IMR-90 (cell line): ENCODE results near the gene CUX1. TPM values are rescaled to one million over a fixed set of nuclear protein-coding genes. Genes with fewer than 3 reads are reported as not detected.

Experiments
- ATAC-seq: fragments of 200-7000 bp; cut with Tn5 transposase; 2 replicates; pipeline ENCODE4 v1.9.1; 2020; ENCODE audit warnings: low read depth, mild to moderate bottlenecking, moderate library complexity
- BruUV-seq: library from RNA; stranded (reverse); fragments of 400-500 nt; replicated peaks from 2 replicates; lab custom pipeline; 2021; lab: Mats Ljungman, UMichigan
- CTCF ChIA-PET: fragments of 300-600 bp; formaldehyde crosslinking; extraction: SDS; loops from one replicate; lab custom pipeline; 2021; ENCODE audit warnings: antibody characterized with exemption; lab: Yijun Ruan, JAX
- POLR2A ChIA-PET: fragments of 300-600 bp; sonication (Branson Sonifier 250); formaldehyde crosslinking; loops from one replicate; lab custom pipeline; 2022; ENCODE audit warnings: antibody characterized with exemption; ENCODE audit not compliant: unreplicated experiment; lab: Charles Lee
- DNase-seq: peaks from one replicate; pipeline ENCODE4 v3.0.0; 2013
- H2AFZ ChIP-seq: replicated peaks from 2 replicates; pipeline ENCODE3; 2013; ENCODE audit warnings: low read length, mild to moderate bottlenecking; ENCODE audit not compliant: poor library complexity
- H2AK5ac ChIP-seq: 2 replicates; pipeline ENCODE4 v1.6.1; 2013; ENCODE audit warnings: low read depth, low read length, inconsistent platforms
- H2AK9ac ChIP-seq: replicated peaks from 2 replicates; pipeline ENCODE3; 2013; ENCODE audit warnings: mild to moderate bottlenecking, low read depth, low read length, moderate library complexity; ENCODE audit not compliant: poor library complexity
- H2BK120ac ChIP-seq: 2 replicates; pipeline ENCODE4 v1.6.1; 2013; ENCODE audit warnings: low read depth, low read length, inconsistent platforms
- H2BK15ac ChIP-seq: 3 replicates; pipeline ENCODE4 v1.6.1; 2013; ENCODE audit warnings: low read depth, low read length, inconsistent platforms
- H2BK20ac ChIP-seq: 2 replicates; pipeline ENCODE4 v1.6.1; 2013; ENCODE audit warnings: low read depth, mild to moderate bottlenecking, inconsistent platforms, low read length, moderate library complexity
- H2BK5ac ChIP-seq: 2 replicates; pipeline ENCODE4 v1.6.1; 2013; ENCODE audit warnings: mild to moderate bottlenecking, low read depth, low read length, inconsistent platforms; ENCODE audit not compliant: poor library complexity, severe bottlenecking
- H3K14ac ChIP-seq: replicated peaks from 2 replicates; pipeline ENCODE4 v1.6.1; 2013; ENCODE audit warnings: low read depth, low read length, inconsistent platforms
- H3K18ac ChIP-seq: 2 replicates; pipeline ENCODE4 v1.6.1; 2013; ENCODE audit warnings: low read depth, low read length, control low read depth
- H3K23ac ChIP-seq: 2 replicates; pipeline ENCODE4 v1.6.1; 2013; ENCODE audit warnings: low read depth, low read length, inconsistent platforms
- H3K27ac ChIP-seq: 2 replicates; pipeline ENCODE4 v1.5.1; 2013; ENCODE audit warnings: mild to moderate bottlenecking, control low read depth, low read length; ENCODE audit not compliant: insufficient read depth
- H3K27me3 ChIP-seq: 2 replicates; pipeline ENCODE4 v1.6.1; 2013; ENCODE audit warnings: low read length; ENCODE audit not compliant: control insufficient read depth, insufficient read depth
- H3K36me3 ChIP-seq: 2 replicates; pipeline ENCODE4 v1.6.1; 2013; ENCODE audit warnings: low read length, mixed read lengths; ENCODE audit not compliant: control insufficient read depth, insufficient read depth
- H3K4ac ChIP-seq: 2 replicates; pipeline ENCODE4 v1.6.1; 2013; ENCODE audit warnings: low read depth, low read length, inconsistent platforms
- H3K4me1 ChIP-seq: 2 replicates; pipeline ENCODE4 v1.6.1; 2013; ENCODE audit warnings: low read length, mixed read lengths; ENCODE audit not compliant: control insufficient read depth, insufficient read depth
- H3K4me2 ChIP-seq: 2 replicates; pipeline ENCODE4 v1.6.1; 2013; ENCODE audit warnings: low read depth, mild to moderate bottlenecking, control low read depth, low read length, moderate library complexity
- H3K4me3 ChIP-seq: 2 replicates; pipeline ENCODE4 v1.5.1; 2013; ENCODE audit warnings: low read depth, mild to moderate bottlenecking, control low read depth, low read length, moderate library complexity; ENCODE audit not compliant: insufficient read depth
- H3K56ac ChIP-seq: 2 replicates; pipeline ENCODE4 v1.6.1; 2013; ENCODE audit warnings: low read length, inconsistent platforms; ENCODE audit not compliant: insufficient read depth; ENCODE audit errors: extremely low read depth
- H3K79me1 ChIP-seq, 2 experiments: 2 replicates each; pipeline ENCODE4 v1.6.1; 2013; ENCODE audit warnings: low read length in 2 of 2, inconsistent platforms in 1 of 2, low read depth in 1 of 2
- H3K9ac ChIP-seq: 2 replicates; pipeline ENCODE4 v1.6.1; 2013; ENCODE audit warnings: low read depth, low read length, control low read depth
- H3K9me1 ChIP-seq: 2 replicates; pipeline ENCODE4 v1.6.1; 2013; ENCODE audit warnings: low read length, inconsistent platforms; ENCODE audit not compliant: insufficient read depth
- H3K9me3 ChIP-seq: 2 replicates; pipeline ENCODE4 v1.6.1; 2013; ENCODE audit warnings: low read length; ENCODE audit not compliant: control insufficient read depth, insufficient read depth
- H4K20me1 ChIP-seq: 2 replicates; pipeline ENCODE4 v1.6.1; 2013; ENCODE audit warnings: low read length, inconsistent platforms; ENCODE audit not compliant: insufficient read depth
- H4K5ac ChIP-seq: 2 replicates; pipeline ENCODE4 v1.6.1; 2013; ENCODE audit warnings: mild to moderate bottlenecking, low read depth, low read length, control low read depth
- H4K8ac ChIP-seq, 2 experiments: 2 replicates each; pipeline ENCODE4 v1.6.1; 2013; ENCODE audit warnings: low read depth in 2 of 2, low read length in 2 of 2, control low read depth in 1 of 2, inconsistent platforms in 1 of 2
- H4K91ac ChIP-seq: 2 replicates; pipeline ENCODE4 v1.6.1; 2013; ENCODE audit warnings: low read depth, low read length, inconsistent platforms; ENCODE audit not compliant: insufficient read depth
- BHLHE40 ChIP-seq: fragments of 150-350 bp; IDR thresholded peaks from 2 replicates; pipeline ENCODE4 v1.6.1; 2016; ENCODE audit warnings: mild to moderate bottlenecking, low read depth, low read length
- CEBPB ChIP-seq: IDR thresholded peaks from 2 replicates; pipeline ENCODE4 v1.6.1; 2012; ENCODE audit warnings: low read depth, low read length, improper control_type of control experiment
- CHD1 ChIP-seq: IDR thresholded peaks from 2 replicates; pipeline ENCODE4 v1.6.1; 2012; ENCODE audit warnings: low read depth, low read length, improper control_type of control experiment
- CTCF ChIP-seq: conservative IDR thresholded peaks from 2 replicates; pipeline ENCODE4 v1.5.1; 2012; ENCODE audit warnings: mild to moderate bottlenecking, low read depth, low read length, improper control_type of control experiment
- FOS ChIP-seq: fragments of 150-350 bp; IDR thresholded peaks from 2 replicates; pipeline ENCODE4 v1.6.1; 2016; ENCODE audit warnings: low read depth, low read length
- MAFK ChIP-seq: IDR thresholded peaks from 2 replicates; pipeline ENCODE4 v1.6.1; 2012; ENCODE audit warnings: low read depth, low read length, improper control_type of control experiment
- MAZ ChIP-seq: IDR thresholded peaks from 2 replicates; pipeline ENCODE4 v1.6.1; 2012; ENCODE audit warnings: low read depth, mild to moderate bottlenecking, low read length, improper control_type of control experiment, moderate library complexity, borderline replicate concordance
- MXI1 ChIP-seq: IDR thresholded peaks from 2 replicates; pipeline ENCODE4 v1.6.1; 2012; ENCODE audit warnings: low read depth, mild to moderate bottlenecking, low read length, moderate library complexity, borderline replicate concordance
- NFE2L2 ChIP-seq: fragments of 150-350 bp; IDR thresholded peaks from 2 replicates; pipeline ENCODE4 v1.6.1; 2016; ENCODE audit warnings: low read depth, mild to moderate bottlenecking, low read length
- POLR2A ChIP-seq: IDR thresholded peaks from 2 replicates; pipeline ENCODE4 v1.6.1; 2012; ENCODE audit warnings: mild to moderate bottlenecking, low read depth, low read length
- RAD21 ChIP-seq: IDR thresholded peaks from 2 replicates; pipeline ENCODE4 v1.6.1; 2012; ENCODE audit warnings: low read length, improper control_type of control experiment
- RCOR1 ChIP-seq: IDR thresholded peaks from 2 replicates; pipeline ENCODE4 v1.6.1; 2012; ENCODE audit warnings: mild to moderate bottlenecking, low read length, improper control_type of control experiment; ENCODE audit not compliant: insufficient replicate concordance
- RFX5 ChIP-seq: IDR thresholded peaks from 2 replicates; pipeline ENCODE4 v1.8.0; 2012; ENCODE audit warnings: low read depth, mild to moderate bottlenecking, low read length, moderate library complexity
- SMC3 ChIP-seq: fragments of 150-350 bp; IDR thresholded peaks from 2 replicates; pipeline ENCODE4 v1.6.1; 2016; ENCODE audit warnings: low read depth, mild to moderate bottlenecking, antibody characterized with exemption, low read length, moderate library complexity
- WGBS, 2 experiments: methylation state at CpG; one replicate each; pipeline versions ENCODE4 v1.1.5 to v1.1.7; 2013; ENCODE audit warnings: missing lambda C conversion rate in 2 of 2; ENCODE audit not compliant: insufficient read length in 1 of 2; ENCODE audit errors: extremely low coverage in 2 of 2; 5-methylcytosine and 5-hydroxymethylcytosine counted together
- dilution Hi-C: fragments of 300-500 bp; cut with HindIII; formaldehyde crosslinking; loops from one replicate; pipeline ENCODE4 v1.14.3; 2018; ENCODE audit warnings: low sequenced_read_pairs; ENCODE audit not compliant: unreplicated experiment
- in situ Hi-C: fragments of 300-500 bp; cut with MboI; formaldehyde crosslinking; loops from 3 replicates; pipeline ENCODE4 v1.14.3; 2019; ENCODE audit warnings: low sequenced_read_pairs, inconsistent platforms, mixed read lengths
- intact Hi-C: fragments of 100-400 bp; cut with micrococcal nuclease; formaldehyde crosslinking; loops from 2 replicates; pipeline ENCODE4 v1.10.0; 2022
- polyA plus RNA-seq, 3 experiments: library from polyadenylated mRNA; depleted of rRNA; stranded (reverse); fragments of >200 nt; gene quantifications; 2 replicates each; pipeline ENCODE4 v1.2.3, GENCODE V29; 2012; ENCODE audit warnings: low replicate concordance in 1 of 3
- total RNA-seq: library from RNA; depleted of rRNA; stranded (reverse); fragments of >200 nt; gene quantifications from 2 replicates; pipeline ENCODE4 v1.2.3, GENCODE V29; 2012
- TF ChIP-seq, protein P1 (sequence below): fragments of 150-350 bp; IDR thresholded peaks from 2 replicates; pipeline ENCODE4 v1.6.1; 2016; ENCODE audit warnings: low read depth, mild to moderate bottlenecking, low read length, moderate library complexity, borderline replicate concordance
- TF ChIP-seq, protein P2 (sequence below): fragments of 150-350 bp; IDR thresholded peaks from 2 replicates; pipeline ENCODE4 v1.6.1; 2017; ENCODE audit warnings: mild to moderate bottlenecking, antibody characterized with exemption, low read length, low read depth

The CUX1 gene
- total and polyA plus RNA-seq, 2 of the 4 experiments (the other 2 are of a cell fraction): 19.7 to 46.4 TPM

DNA sequence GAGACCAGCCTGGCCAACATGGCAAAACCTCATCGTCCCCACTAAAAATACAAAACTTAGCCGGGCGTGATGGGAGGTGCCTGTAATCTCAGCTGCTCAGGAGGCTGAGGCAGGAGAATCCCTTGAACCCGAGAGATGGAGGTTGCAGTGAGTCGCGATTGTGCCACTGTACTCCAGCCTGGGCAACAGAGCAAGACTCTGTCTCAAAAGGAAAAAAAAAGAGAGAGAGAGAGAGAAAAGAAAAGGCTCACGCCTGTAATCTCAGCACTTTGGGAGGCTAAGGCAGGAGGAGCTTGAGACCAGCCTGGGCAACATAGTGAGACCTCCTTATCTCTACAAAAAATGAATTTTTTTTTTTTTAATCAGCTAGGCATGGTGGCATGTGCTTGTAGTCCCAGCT lies 157.6 kb downstream of the CUX1 start:
- Histone ChIP-seq H3K4ac (no peak overlapping the region), H2AFZ (no peak overlapping the region), H4K20me1 (peaks cover 11% of the 10 kb centered on the region), H2AK9ac (no peak overlapping the region), H3K79me1 (peaks cover 17 to 67% of the 10 kb centered on the region in 2 experiments), H4K8ac (no peak overlapping the region), H3K27me3 (no peaks in the 10 kb centered on the region), H4K91ac (no peak overlapping the region), H3K4me3 (no peak overlapping the region), H3K56ac (no peak overlapping the region), H3K36me3 (peaks cover 4% of the 10 kb centered on the region; the same call in 1 of the 2 replicates), H3K4me1 (no peaks in the 10 kb centered on the region), H3K4me2 (no peak overlapping the region), H3K23ac (no peak overlapping the region), H2BK5ac (no peak overlapping the region), H4K5ac (no peak overlapping the region), H2BK15ac (no peak overlapping the region), H2BK20ac (no peak overlapping the region), H3K14ac (no peak overlapping the region), H3K9me1 (peaks cover 14% of the 10 kb centered on the region), H3K27ac (no peak overlapping the region), H3K9me3 (no peaks in the 10 kb centered on the region), H3K9ac (no peak overlapping the region), H3K18ac (no peak overlapping the region), H2BK120ac (no peak overlapping the region), H2AK5ac (no peak overlapping the region)
- ChIA-PET POLR2A (no interaction called here), CTCF (interaction anchor here (1.1 kb wide), 1 partner anchor 150 kb away, joined by 3 read pairs; no protein-coding TSS in a partner anchor)
- dilution Hi-C loops (no loop called here), in situ Hi-C loops (no loop called here), intact Hi-C loops (no loop called here)
- BruUV-seq: no TSS peak
- 83% methylated on average over 1 of the region's 7 CpGs; no CpG with 5 or more reads in 1 of the 2 experiments for WGBS, 2 experiments
- ATAC-seq (no peak), DNase-seq (no peak)
- TF ChIP-seq RAD21: no peak
- no peak for TF ChIP-seq CTCF
- no peak for TF ChIP-seq RFX5
- TF ChIP-seq RCOR1: no peak
- no peak for TF ChIP-seq NFE2L2
- TF ChIP-seq CEBPB: no peak
- TF ChIP-seq BHLHE40: no peak
- TF ChIP-seq POLR2A: no peak
- TF ChIP-seq, protein P1, sequence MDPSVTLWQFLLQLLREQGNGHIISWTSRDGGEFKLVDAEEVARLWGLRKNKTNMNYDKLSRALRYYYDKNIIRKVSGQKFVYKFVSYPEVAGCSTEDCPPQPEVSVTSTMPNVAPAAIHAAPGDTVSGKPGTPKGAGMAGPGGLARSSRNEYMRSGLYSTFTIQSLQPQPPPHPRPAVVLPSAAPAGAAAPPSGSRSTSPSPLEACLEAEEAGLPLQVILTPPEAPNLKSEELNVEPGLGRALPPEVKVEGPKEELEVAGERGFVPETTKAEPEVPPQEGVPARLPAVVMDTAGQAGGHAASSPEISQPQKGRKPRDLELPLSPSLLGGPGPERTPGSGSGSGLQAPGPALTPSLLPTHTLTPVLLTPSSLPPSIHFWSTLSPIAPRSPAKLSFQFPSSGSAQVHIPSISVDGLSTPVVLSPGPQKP: no peak
- no peak for TF ChIP-seq MAZ
- TF ChIP-seq MXI1: no peak
- no peak for TF ChIP-seq FOS
- no peak for TF ChIP-seq SMC3
- TF ChIP-seq MAFK: no peak
- TF ChIP-seq, protein P2, sequence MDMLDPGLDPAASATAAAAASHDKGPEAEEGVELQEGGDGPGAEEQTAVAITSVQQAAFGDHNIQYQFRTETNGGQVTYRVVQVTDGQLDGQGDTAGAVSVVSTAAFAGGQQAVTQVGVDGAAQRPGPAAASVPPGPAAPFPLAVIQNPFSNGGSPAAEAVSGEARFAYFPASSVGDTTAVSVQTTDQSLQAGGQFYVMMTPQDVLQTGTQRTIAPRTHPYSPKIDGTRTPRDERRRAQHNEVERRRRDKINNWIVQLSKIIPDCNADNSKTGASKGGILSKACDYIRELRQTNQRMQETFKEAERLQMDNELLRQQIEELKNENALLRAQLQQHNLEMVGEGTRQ: no peak
- TF ChIP-seq CHD1: no peak
